NCI-H2107 treated with DMSO at 0.1 percent for 48 hours (cell line): ENCODE results near the gene SLC9A9.
A peak's percentile ranks its signal among the peaks of the same experiment; 100 is the strongest.
"Not testable (repeated sequence)": the region's sequence is repeated elsewhere in the genome, so short reads cannot be mapped to it uniquely, and the experiment has no call there.

Source experiments
- DNase-seq: peaks from one replicate; lab custom pipeline; 2025; ENCODE audit not compliant: unreplicated experiment; lab: John Stamatoyannopoulos, UW

Gene SLC9A9

GRCh38 chr3:143698682-143699303 is 149.5 kb downstream of the SLC9A9 start:
- DNase-seq = no peak

- no peak for DNase-seq
These were observed 150.3 kb downstream of the SLC9A9 start for GRCh38 chr3:143697975-143698374.

GRCh38 chr3:143695333-143695732 is 152.9 kb downstream of the SLC9A9 start:
- not testable (repeated sequence) for DNase-seq

GRCh38 chr3:143693506-143693905 is 154.8 kb downstream of the SLC9A9 start:
- peak; percentile 79 for DNase-seq

GRCh38 chr3:143686638-143687197 is 161.6 kb downstream of the SLC9A9 start:
- no peak for DNase-seq

GRCh38 chr3:143685491-143685890 is 162.8 kb downstream of the SLC9A9 start:
- no peak for DNase-seq

GRCh38 chr3:143677430-143677829 is 170.8 kb downstream of the SLC9A9 start:
- no peak for DNase-seq

GRCh38 chr3:143676747-143677146 is 171.5 kb downstream of the SLC9A9 start:
- no peak for DNase-seq

- peak; percentile 50 for DNase-seq
These were observed 172.2 kb downstream of the SLC9A9 start for GRCh38 chr3:143676021-143676420.

- DNase-seq = peak; percentile 80
These were observed 173.9 kb downstream of the SLC9A9 start for GRCh38 chr3:143674100-143674968.

GRCh38 chr3:143672396-143673165 is 175.7 kb downstream of the SLC9A9 start:
- DNase-seq = no peak

- DNase-seq = no peak
These were observed 176.6 kb downstream of the SLC9A9 start for GRCh38 chr3:143671626-143672025.

- no peak for DNase-seq
These were observed 179.1 kb downstream of the SLC9A9 start for GRCh38 chr3:143668924-143669790.

GRCh38 chr3:143668385-143668784 is 179.9 kb downstream of the SLC9A9 start:
- DNase-seq = no peak

GRCh38 chr3:143661677-143662076 is 186.6 kb downstream of the SLC9A9 start:
- no peak for DNase-seq

GRCh38 chr3:143658861-143659260 is 189.4 kb downstream of the SLC9A9 start:
- no peak for DNase-seq

- no peak for DNase-seq
These were observed 190.2 kb downstream of the SLC9A9 start for GRCh38 chr3:143658116-143658515.

- DNase-seq = no peak
These were observed 190.9 kb downstream of the SLC9A9 start for GRCh38 chr3:143657391-143657790.

GRCh38 chr3:143654906-143655305 is 193.4 kb downstream of the SLC9A9 start:
- no peak for DNase-seq

- no peak for DNase-seq
These were observed 194.3 kb downstream of the SLC9A9 start for GRCh38 chr3:143653935-143654334.
